Fibroblast of lung (primary cell): ENCODE data around the gene SP4. TPM values are rescaled to one million over a fixed set of nuclear protein-coding genes. Genes with fewer than 3 reads are reported as not detected.

ENCODE experiments used
- DNase-seq, 2 donors: peaks; one replicate each; pipeline versions ENCODE4 v3.0.0 to v3.0.0-alpha.2; 2010; ENCODE audit warnings: low read depth in 2 of 2
- H2AFZ ChIP-seq: 2 replicates; pipeline ENCODE4 v1.5.1; 2012; ENCODE audit warnings: low read length, control low read depth, inconsistent platforms
- H3K27ac ChIP-seq: 2 replicates; pipeline ENCODE4 v1.5.1; 2011; ENCODE audit warnings: low read length, control low read depth; ENCODE audit not compliant: insufficient read depth
- H3K27me3 ChIP-seq: 2 replicates; pipeline ENCODE4 v1.5.1; 2011; ENCODE audit warnings: mild to moderate bottlenecking, low read length; ENCODE audit not compliant: control insufficient read depth, insufficient read depth
- H3K36me3 ChIP-seq: 2 replicates; pipeline ENCODE4 v1.5.1; 2011; ENCODE audit warnings: low read length; ENCODE audit not compliant: control insufficient read depth, insufficient read depth
- H3K4me1 ChIP-seq: 2 replicates; pipeline ENCODE4 v1.5.1; 2011; ENCODE audit warnings: low read length; ENCODE audit not compliant: control insufficient read depth, insufficient read depth; ENCODE audit errors: extremely low read depth
- H3K4me2 ChIP-seq: 2 replicates; pipeline ENCODE4 v1.5.1; 2011; ENCODE audit warnings: low read length, control low read depth; ENCODE audit not compliant: insufficient read depth; ENCODE audit errors: extremely low read depth
- H3K4me3 ChIP-seq, 4 experiments: fragments of 200-600 bp in 1 of 4; sonication (generic) in 1 of 4; replicated peaks in 1 of 4; 2 replicates each; pipeline ENCODE4 v1.5.1; 2011 to 2016; ENCODE audit warnings: low read length in 4 of 4, low read depth in 3 of 4, mild to moderate bottlenecking in 3 of 4, control low read depth in 2 of 4, inconsistent platforms in 1 of 4, mixed read lengths in 1 of 4; ENCODE audit not compliant: insufficient read depth in 1 of 4; ENCODE audit errors: control extremely low read depth in 1 of 4
- H3K79me2 ChIP-seq: 2 replicates; pipeline ENCODE4 v1.5.1; 2012; ENCODE audit warnings: mild to moderate bottlenecking, low read length, inconsistent platforms; ENCODE audit not compliant: control insufficient read depth, insufficient read depth
- H3K9ac ChIP-seq: 2 replicates; pipeline ENCODE4 v1.5.1; 2011; ENCODE audit warnings: mild to moderate bottlenecking, low read length, control low read depth; ENCODE audit not compliant: insufficient read depth
- H3K9me3 ChIP-seq: 2 replicates; pipeline ENCODE4 v1.5.1; 2012; ENCODE audit warnings: low read depth, low read length; ENCODE audit not compliant: control insufficient read depth, insufficient read depth
- H4K20me1 ChIP-seq: 2 replicates; pipeline ENCODE4 v1.5.1; 2011; ENCODE audit warnings: low read length; ENCODE audit not compliant: control insufficient read depth, insufficient read depth; ENCODE audit errors: extremely low read depth
- EZH2 ChIP-seq: IDR thresholded peaks from 2 replicates; pipeline ENCODE4 v1.5.1; 2012; ENCODE audit warnings: low read length, control low read depth, mild to moderate bottlenecking; ENCODE audit errors: missing control alignments
- polyA plus RNA-seq, 2 donors: library from polyadenylated mRNA; depleted of rRNA in 1 of 2; stranded (reverse) in 1 of 2; unstranded in 1 of 2; fragments of >200 nt; gene quantifications; 2 replicates each; pipeline ENCODE4 v1.2.1, GENCODE V29; 2011 to 2012; ENCODE audit warnings: missing spikeins in 1 of 2
- total RNA-seq: library from RNA; depleted of rRNA; stranded (reverse); fragments of >200 nt; gene quantifications from 2 replicates; pipeline ENCODE4 v1.2.1, GENCODE V29; 2014
- TF ChIP-seq, protein P1 (sequence below), 2 donors: IDR thresholded peaks in 1 of 2; conservative IDR thresholded peaks in 1 of 2; 1 replicate in 1 of 2; 2 replicates in 1 of 2; pipeline ENCODE4 v1.5.1; 2011 to 2012; ENCODE audit warnings: low read length in 2 of 2, control low read depth in 1 of 2, inconsistent platforms in 1 of 2, low read depth in 1 of 2, mild to moderate bottlenecking in 1 of 2

SP4 gene
- total and polyA plus RNA-seq, 2 donors (not counting 1 experiment from before 2014, with no cell fraction given), result 2.9 to 8.8 TPM

DNA sequence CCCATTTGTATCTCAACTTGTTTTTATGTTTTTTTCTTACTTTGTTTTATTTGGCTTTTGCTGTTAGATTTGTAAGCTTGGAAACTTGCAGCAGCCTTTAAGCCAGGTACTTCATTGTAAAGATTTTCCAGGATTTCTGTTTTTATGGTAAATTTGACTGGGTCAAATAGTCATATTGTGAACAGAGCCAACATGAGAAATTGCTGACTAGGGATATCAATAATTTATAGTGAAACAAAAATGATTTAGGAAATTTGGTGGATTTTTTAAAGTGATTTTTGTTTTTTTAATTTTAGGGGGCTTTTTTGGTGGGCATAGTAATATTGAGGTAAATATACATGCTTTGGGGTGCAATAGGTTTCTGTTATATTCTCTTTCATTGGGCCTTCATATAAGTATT lies 22.2 kb downstream of the SP4 start:
- TF ChIP-seq, protein P1, sequence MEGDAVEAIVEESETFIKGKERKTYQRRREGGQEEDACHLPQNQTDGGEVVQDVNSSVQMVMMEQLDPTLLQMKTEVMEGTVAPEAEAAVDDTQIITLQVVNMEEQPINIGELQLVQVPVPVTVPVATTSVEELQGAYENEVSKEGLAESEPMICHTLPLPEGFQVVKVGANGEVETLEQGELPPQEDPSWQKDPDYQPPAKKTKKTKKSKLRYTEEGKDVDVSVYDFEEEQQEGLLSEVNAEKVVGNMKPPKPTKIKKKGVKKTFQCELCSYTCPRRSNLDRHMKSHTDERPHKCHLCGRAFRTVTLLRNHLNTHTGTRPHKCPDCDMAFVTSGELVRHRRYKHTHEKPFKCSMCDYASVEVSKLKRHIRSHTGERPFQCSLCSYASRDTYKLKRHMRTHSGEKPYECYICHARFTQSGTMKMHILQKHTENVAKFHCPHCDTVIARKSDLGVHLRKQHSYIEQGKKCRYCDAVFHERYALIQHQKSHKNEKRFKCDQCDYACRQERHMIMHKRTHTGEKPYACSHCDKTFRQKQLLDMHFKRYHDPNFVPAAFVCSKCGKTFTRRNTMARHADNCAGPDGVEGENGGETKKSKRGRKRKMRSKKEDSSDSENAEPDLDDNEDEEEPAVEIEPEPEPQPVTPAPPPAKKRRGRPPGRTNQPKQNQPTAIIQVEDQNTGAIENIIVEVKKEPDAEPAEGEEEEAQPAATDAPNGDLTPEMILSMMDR (conservative IDR thresholded peaks at IDR 0.05 in 1 of 2, IDR thresholded peaks at IDR 0.05 in 1 of 2; ENCODE audit: low read depth in 1 of 2, low read length in 2 of 2), result no peak
- TF ChIP-seq EZH2, result no peak
- Histone ChIP-seq H3K27me3 (no peaks in the 10 kb centered on the region), H3K4me2 (no peak overlapping the region), H3K27ac (no peak overlapping the region), H4K20me1 (no peaks in the 10 kb centered on the region), H3K9ac (no peak overlapping the region), H2AFZ (no peak overlapping the region), H3K79me2 (no peaks in the 10 kb centered on the region), H3K4me3 (no peak overlapping the region), H3K9me3 (no peaks in the 10 kb centered on the region), H3K4me1 (no peaks in the 10 kb centered on the region), H3K36me3 (no peaks in the 10 kb centered on the region)
- no peak for DNase-seq

DNA sequence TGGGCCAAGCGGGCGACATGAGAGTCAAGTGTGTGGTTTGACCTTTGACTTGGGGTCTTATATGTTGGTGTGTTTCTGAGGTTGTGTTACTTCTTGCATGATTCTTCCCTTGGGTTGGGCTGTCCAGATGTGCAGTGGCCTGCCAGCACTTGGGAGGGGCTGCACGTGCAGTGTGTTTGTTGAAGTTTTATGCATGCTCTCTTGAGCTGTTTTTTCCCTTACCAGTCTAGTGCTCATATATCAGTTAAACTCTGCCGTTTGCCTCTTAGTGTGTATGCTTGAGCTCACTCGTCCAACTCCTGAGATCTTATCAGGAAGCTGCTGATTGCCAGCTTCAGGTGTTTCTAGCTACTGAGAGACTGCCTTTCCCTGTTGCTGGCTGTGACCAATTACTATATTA lies 23.1 kb downstream of the SP4 start:
- Histone ChIP-seq H3K4me1 (no peaks in the 10 kb centered on the region), H3K27ac (no peak overlapping the region), H2AFZ (no peak overlapping the region), H3K4me3 (no peak overlapping the region), H3K27me3 (no peaks in the 10 kb centered on the region), H3K9me3 (no peaks in the 10 kb centered on the region), H3K4me2 (no peak overlapping the region), H4K20me1 (no peaks in the 10 kb centered on the region), H3K9ac (no peak overlapping the region), H3K79me2 (no peaks in the 10 kb centered on the region), H3K36me3 (no peaks in the 10 kb centered on the region)
- DNase-seq, result peak in 1 of 2 donors; percentile 23
- TF ChIP-seq EZH2, result no peak
- TF ChIP-seq, protein P1 (conservative IDR thresholded peaks at IDR 0.05 in 1 of 2, IDR thresholded peaks at IDR 0.05 in 1 of 2; ENCODE audit: low read depth in 1 of 2, low read length in 2 of 2), result no peak

DNA sequence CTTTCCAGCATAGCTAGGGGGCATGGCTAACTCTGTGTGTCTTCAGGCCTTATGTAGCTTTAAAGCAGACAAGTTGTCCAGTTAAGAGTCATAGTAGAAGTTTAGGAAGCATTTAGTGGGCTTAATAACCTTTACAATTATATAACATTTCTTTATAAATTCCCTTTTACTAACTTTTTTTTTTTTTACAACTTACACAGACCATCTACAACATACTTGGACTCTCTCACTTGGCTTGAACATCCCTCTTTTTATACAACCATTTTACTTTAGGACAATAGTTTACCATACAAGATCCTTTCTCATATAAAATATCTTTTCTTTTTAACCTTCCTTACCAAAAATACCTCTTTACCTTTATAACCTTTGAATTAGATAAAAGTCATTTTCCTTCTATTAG lies 26.3 kb downstream of the SP4 start:
- no peak overlapping the region for H3K9ac ChIP-seq

More for the DNA sequence above, 26.3 kb downstream of the SP4 start:
- Histone ChIP-seq H3K79me2 (no peaks in the 10 kb centered on the region), H3K9me3 (no peaks in the 10 kb centered on the region), H3K36me3 (no peaks in the 10 kb centered on the region), H3K4me1 (no peaks in the 10 kb centered on the region), H3K4me2 (no peak overlapping the region), H3K27me3 (no peaks in the 10 kb centered on the region), H3K27ac (no peak overlapping the region), H4K20me1 (no peaks in the 10 kb centered on the region), H3K4me3 (no peak overlapping the region), H2AFZ (no peak overlapping the region)
- TF ChIP-seq EZH2, result no peak
- TF ChIP-seq, protein P1 (conservative IDR thresholded peaks at IDR 0.05 in 1 of 2, IDR thresholded peaks at IDR 0.05 in 1 of 2; ENCODE audit: low read depth in 1 of 2, low read length in 2 of 2), result no peak
- no peak for DNase-seq
